IMR-90 (cell line): ENCODE data around the gene TPSD1. TPM values are rescaled to one million over a fixed set of nuclear protein-coding genes. Genes with fewer than 3 reads are reported as not detected.

Experiments
- ATAC-seq: fragments of 200-7000 bp; cut with Tn5 transposase; 2 replicates; pipeline ENCODE4 v1.9.1; 2020; ENCODE audit warnings: low read depth, mild to moderate bottlenecking, moderate library complexity
- BruUV-seq: library from RNA; stranded (reverse); fragments of 400-500 nt; replicated peaks from 2 replicates; lab custom pipeline; 2021; lab: Mats Ljungman, UMichigan
- CTCF ChIA-PET: fragments of 300-600 bp; formaldehyde crosslinking; extraction: SDS; loops from one replicate; lab custom pipeline; 2021; ENCODE audit warnings: antibody characterized with exemption; lab: Yijun Ruan, JAX
- POLR2A ChIA-PET: fragments of 300-600 bp; sonication (Branson Sonifier 250); formaldehyde crosslinking; loops from one replicate; lab custom pipeline; 2022; ENCODE audit warnings: antibody characterized with exemption; ENCODE audit not compliant: unreplicated experiment; lab: Charles Lee
- DNase-seq: peaks from one replicate; pipeline ENCODE4 v3.0.0; 2013
- H2AFZ ChIP-seq: replicated peaks from 2 replicates; pipeline ENCODE3; 2013; ENCODE audit warnings: low read length, mild to moderate bottlenecking; ENCODE audit not compliant: poor library complexity
- H2AK5ac ChIP-seq: 2 replicates; pipeline ENCODE4 v1.6.1; 2013; ENCODE audit warnings: low read depth, low read length, inconsistent platforms
- H2AK9ac ChIP-seq: replicated peaks from 2 replicates; pipeline ENCODE3; 2013; ENCODE audit warnings: mild to moderate bottlenecking, low read depth, low read length, moderate library complexity; ENCODE audit not compliant: poor library complexity
- H2BK120ac ChIP-seq: 2 replicates; pipeline ENCODE4 v1.6.1; 2013; ENCODE audit warnings: low read depth, low read length, inconsistent platforms
- H2BK15ac ChIP-seq: 3 replicates; pipeline ENCODE4 v1.6.1; 2013; ENCODE audit warnings: low read depth, low read length, inconsistent platforms
- H2BK20ac ChIP-seq: 2 replicates; pipeline ENCODE4 v1.6.1; 2013; ENCODE audit warnings: low read depth, mild to moderate bottlenecking, inconsistent platforms, low read length, moderate library complexity
- H2BK5ac ChIP-seq: 2 replicates; pipeline ENCODE4 v1.6.1; 2013; ENCODE audit warnings: mild to moderate bottlenecking, low read depth, low read length, inconsistent platforms; ENCODE audit not compliant: poor library complexity, severe bottlenecking
- H3K14ac ChIP-seq: replicated peaks from 2 replicates; pipeline ENCODE4 v1.6.1; 2013; ENCODE audit warnings: low read depth, low read length, inconsistent platforms
- H3K18ac ChIP-seq: 2 replicates; pipeline ENCODE4 v1.6.1; 2013; ENCODE audit warnings: low read depth, low read length, control low read depth
- H3K23ac ChIP-seq: 2 replicates; pipeline ENCODE4 v1.6.1; 2013; ENCODE audit warnings: low read depth, low read length, inconsistent platforms
- H3K27ac ChIP-seq: 2 replicates; pipeline ENCODE4 v1.5.1; 2013; ENCODE audit warnings: mild to moderate bottlenecking, control low read depth, low read length; ENCODE audit not compliant: insufficient read depth
- H3K27me3 ChIP-seq: 2 replicates; pipeline ENCODE4 v1.6.1; 2013; ENCODE audit warnings: low read length; ENCODE audit not compliant: control insufficient read depth, insufficient read depth
- H3K36me3 ChIP-seq: 2 replicates; pipeline ENCODE4 v1.6.1; 2013; ENCODE audit warnings: low read length, mixed read lengths; ENCODE audit not compliant: control insufficient read depth, insufficient read depth
- H3K4ac ChIP-seq: 2 replicates; pipeline ENCODE4 v1.6.1; 2013; ENCODE audit warnings: low read depth, low read length, inconsistent platforms
- H3K4me1 ChIP-seq: 2 replicates; pipeline ENCODE4 v1.6.1; 2013; ENCODE audit warnings: low read length, mixed read lengths; ENCODE audit not compliant: control insufficient read depth, insufficient read depth
- H3K4me2 ChIP-seq: 2 replicates; pipeline ENCODE4 v1.6.1; 2013; ENCODE audit warnings: low read depth, mild to moderate bottlenecking, control low read depth, low read length, moderate library complexity
- H3K4me3 ChIP-seq: 2 replicates; pipeline ENCODE4 v1.5.1; 2013; ENCODE audit warnings: low read depth, mild to moderate bottlenecking, control low read depth, low read length, moderate library complexity; ENCODE audit not compliant: insufficient read depth
- H3K56ac ChIP-seq: 2 replicates; pipeline ENCODE4 v1.6.1; 2013; ENCODE audit warnings: low read length, inconsistent platforms; ENCODE audit not compliant: insufficient read depth; ENCODE audit errors: extremely low read depth
- H3K79me1 ChIP-seq, 2 experiments: 2 replicates each; pipeline ENCODE4 v1.6.1; 2013; ENCODE audit warnings: low read length in 2 of 2, inconsistent platforms in 1 of 2, low read depth in 1 of 2
- H3K9ac ChIP-seq: 2 replicates; pipeline ENCODE4 v1.6.1; 2013; ENCODE audit warnings: low read depth, low read length, control low read depth
- H3K9me1 ChIP-seq: 2 replicates; pipeline ENCODE4 v1.6.1; 2013; ENCODE audit warnings: low read length, inconsistent platforms; ENCODE audit not compliant: insufficient read depth
- H3K9me3 ChIP-seq: 2 replicates; pipeline ENCODE4 v1.6.1; 2013; ENCODE audit warnings: low read length; ENCODE audit not compliant: control insufficient read depth, insufficient read depth
- H4K20me1 ChIP-seq: 2 replicates; pipeline ENCODE4 v1.6.1; 2013; ENCODE audit warnings: low read length, inconsistent platforms; ENCODE audit not compliant: insufficient read depth
- H4K5ac ChIP-seq: 2 replicates; pipeline ENCODE4 v1.6.1; 2013; ENCODE audit warnings: mild to moderate bottlenecking, low read depth, low read length, control low read depth
- H4K8ac ChIP-seq, 2 experiments: 2 replicates each; pipeline ENCODE4 v1.6.1; 2013; ENCODE audit warnings: low read depth in 2 of 2, low read length in 2 of 2, control low read depth in 1 of 2, inconsistent platforms in 1 of 2
- H4K91ac ChIP-seq: 2 replicates; pipeline ENCODE4 v1.6.1; 2013; ENCODE audit warnings: low read depth, low read length, inconsistent platforms; ENCODE audit not compliant: insufficient read depth
- BHLHE40 ChIP-seq: fragments of 150-350 bp; IDR thresholded peaks from 2 replicates; pipeline ENCODE4 v1.6.1; 2016; ENCODE audit warnings: mild to moderate bottlenecking, low read depth, low read length
- CEBPB ChIP-seq: IDR thresholded peaks from 2 replicates; pipeline ENCODE4 v1.6.1; 2012; ENCODE audit warnings: low read depth, low read length, improper control_type of control experiment
- CHD1 ChIP-seq: IDR thresholded peaks from 2 replicates; pipeline ENCODE4 v1.6.1; 2012; ENCODE audit warnings: low read depth, low read length, improper control_type of control experiment
- CTCF ChIP-seq: conservative IDR thresholded peaks from 2 replicates; pipeline ENCODE4 v1.5.1; 2012; ENCODE audit warnings: mild to moderate bottlenecking, low read depth, low read length, improper control_type of control experiment
- MAZ ChIP-seq: IDR thresholded peaks from 2 replicates; pipeline ENCODE4 v1.6.1; 2012; ENCODE audit warnings: low read depth, mild to moderate bottlenecking, low read length, improper control_type of control experiment, moderate library complexity, borderline replicate concordance
- MXI1 ChIP-seq: IDR thresholded peaks from 2 replicates; pipeline ENCODE4 v1.6.1; 2012; ENCODE audit warnings: low read depth, mild to moderate bottlenecking, low read length, moderate library complexity, borderline replicate concordance
- NFE2L2 ChIP-seq: fragments of 150-350 bp; IDR thresholded peaks from 2 replicates; pipeline ENCODE4 v1.6.1; 2016; ENCODE audit warnings: low read depth, mild to moderate bottlenecking, low read length
- WGBS, 2 experiments: methylation state at CpG; one replicate each; pipeline versions ENCODE4 v1.1.5 to v1.1.7; 2013; ENCODE audit warnings: missing lambda C conversion rate in 2 of 2; ENCODE audit not compliant: insufficient read length in 1 of 2; ENCODE audit errors: extremely low coverage in 2 of 2; 5-methylcytosine and 5-hydroxymethylcytosine counted together
- dilution Hi-C: fragments of 300-500 bp; cut with HindIII; formaldehyde crosslinking; loops from one replicate; pipeline ENCODE4 v1.14.3; 2018; ENCODE audit warnings: low sequenced_read_pairs; ENCODE audit not compliant: unreplicated experiment
- in situ Hi-C: fragments of 300-500 bp; cut with MboI; formaldehyde crosslinking; loops from 3 replicates; pipeline ENCODE4 v1.14.3; 2019; ENCODE audit warnings: low sequenced_read_pairs, inconsistent platforms, mixed read lengths
- intact Hi-C: fragments of 100-400 bp; cut with micrococcal nuclease; formaldehyde crosslinking; loops from 2 replicates; pipeline ENCODE4 v1.10.0; 2022
- polyA plus RNA-seq, 3 experiments: library from polyadenylated mRNA; depleted of rRNA; stranded (reverse); fragments of >200 nt; gene quantifications; 2 replicates each; pipeline ENCODE4 v1.2.3, GENCODE V29; 2012; ENCODE audit warnings: low replicate concordance in 1 of 3
- total RNA-seq: library from RNA; depleted of rRNA; stranded (reverse); fragments of >200 nt; gene quantifications from 2 replicates; pipeline ENCODE4 v1.2.3, GENCODE V29; 2012

TPSD1 gene
- total and polyA plus RNA-seq, 2 of the 4 experiments (the other 2 are of a cell fraction) = not detected

DNA sequence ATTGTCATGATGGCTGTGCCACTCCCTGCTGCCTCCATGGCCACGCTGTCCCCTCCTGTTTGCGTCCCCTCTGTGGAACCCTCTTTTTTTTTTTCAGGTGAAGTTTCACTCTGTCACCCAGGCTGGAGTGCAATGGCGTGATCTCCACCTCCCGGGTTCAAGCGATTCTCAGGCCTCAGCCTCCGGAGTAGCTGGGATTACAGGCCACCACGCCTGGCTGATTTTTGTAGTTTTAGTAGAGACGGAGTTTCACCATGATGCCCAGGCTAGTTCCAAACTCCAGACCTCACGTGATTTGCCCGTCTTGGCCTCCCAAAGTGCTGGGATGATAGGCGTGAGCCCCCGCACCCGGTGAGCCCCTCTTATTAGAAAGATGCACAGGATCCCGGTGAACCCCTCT lies 42.5 kb downstream of the TPSD1 start (continued):
- TF ChIP-seq NFE2L2 = no peak
- TF ChIP-seq MAZ = no peak

DNA sequence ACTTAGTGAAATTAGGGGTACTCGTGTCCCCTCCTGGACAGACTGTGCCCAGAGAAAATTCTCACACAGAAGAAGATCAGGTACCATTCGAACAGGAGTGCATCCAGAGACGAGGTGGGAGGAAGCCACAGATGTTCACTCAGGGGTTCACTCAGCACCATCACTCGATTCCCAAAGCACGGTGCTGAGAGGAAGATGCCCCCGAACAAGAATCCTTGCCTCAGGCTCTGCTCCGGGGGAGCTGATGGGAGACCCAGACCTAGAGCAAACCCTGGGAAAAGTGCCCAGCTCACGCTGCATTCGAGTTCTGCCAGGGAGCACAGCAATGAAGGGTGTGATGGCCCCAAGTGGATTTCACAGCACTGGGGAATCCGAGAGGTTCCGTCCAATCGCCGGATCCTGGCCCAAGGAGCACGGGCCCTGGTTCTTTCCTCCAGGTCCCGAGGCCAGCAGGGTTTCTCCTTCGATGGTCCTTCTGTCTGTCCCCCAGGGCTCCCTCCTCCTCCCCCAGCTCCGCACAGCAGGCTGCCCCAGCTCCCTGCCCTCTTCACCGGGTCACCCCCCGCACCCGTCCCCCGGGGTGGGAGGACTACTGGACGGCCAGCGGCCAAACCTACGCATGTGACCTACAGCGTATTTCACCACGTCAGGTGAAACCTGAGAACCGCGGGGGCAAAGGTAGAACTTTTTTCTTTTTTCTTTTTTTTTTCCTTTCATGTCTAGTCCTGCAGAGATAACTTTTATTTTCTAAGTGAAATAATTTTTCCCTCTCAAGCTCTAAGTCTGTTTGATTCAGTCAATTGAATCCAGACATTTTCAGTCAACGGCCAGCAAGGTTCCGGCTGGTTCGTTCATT lies 43.4 kb downstream of the TPSD1 start:
- BruUV-seq = no TSS peak
- Histone ChIP-seq H3K56ac (no peak overlapping the region), H4K8ac (no peak overlapping the region), H2AK5ac (no peak overlapping the region), H3K4ac (no peak overlapping the region), H3K14ac (no peak overlapping the region), H3K4me2 (no peak overlapping the region), H3K36me3 (no peaks in the 10 kb centered on the region), H3K9me1 (peaks cover 3% of the 10 kb centered on the region; the same call in 1 of the 2 replicates), H3K27me3 (peaks cover 13% of the 10 kb centered on the region), H2BK120ac (no peak overlapping the region), H3K27ac (no peak overlapping the region), H2BK5ac (no peak overlapping the region), H4K20me1 (no peaks in the 10 kb centered on the region), H2AFZ (no peak overlapping the region), H3K18ac (no peak overlapping the region), H4K5ac (no peak overlapping the region), H3K9ac (no peak overlapping the region), H3K4me3 (no peak overlapping the region), H3K23ac (no peak overlapping the region), H3K79me1 (no peaks in the 10 kb centered on the region), H4K91ac (no peak overlapping the region), H2AK9ac (no peak overlapping the region), H2BK15ac (no peak overlapping the region), H2BK20ac (no peak overlapping the region), H3K9me3 (no peaks in the 10 kb centered on the region), H3K4me1 (peaks cover 5% of the 10 kb centered on the region; the same call in 1 of the 2 replicates)
- in situ Hi-C loops = no loop called here
- intact Hi-C loops = no loop called here
- dilution Hi-C loops = no loop called here
- TF ChIP-seq CHD1 (no peak), NFE2L2 (no peak), MXI1 (no peak), BHLHE40 (no peak), CEBPB (no peak), CTCF (no peak)
- no peak for ATAC-seq
- DNase-seq = no peak
- ChIA-PET CTCF (no interaction called here), POLR2A (no interaction called here)
- 91% methylated on average over 8 of the region's 31 CpGs; no CpG with 5 or more reads in 1 of the 2 experiments for WGBS, 2 experiments
